ENCODE data around the gene NPTXR. TPM values are rescaled to one million over a fixed set of nuclear protein-coding genes. Genes with fewer than 3 reads are reported as not detected.

NPTXR gene
- total RNA-seq, 1 donor from 2014 or later: 0.62 TPM

- Mint-ChIP-seq H3K27ac (ENCODE audit: unreplicated experiment) (no peak overlapping the region), H3K4me1 (ENCODE audit: unreplicated experiment) (no peaks in the 10 kb centered on the region), H3K36me3 (ENCODE audit: low read depth, unreplicated experiment) (no peaks in the 10 kb centered on the region), H3K27me3 (ENCODE audit: unreplicated experiment) (peaks cover 7% of the 10 kb centered on the region), H3K9me3 (ENCODE audit: unreplicated experiment) (no peaks in the 10 kb centered on the region), H3K4me3 (ENCODE audit: unreplicated experiment) (no peak overlapping the region)
- TF ChIP-seq CTCF (IDR thresholded peaks at IDR 0.05; ENCODE audit: unreplicated experiment): no peak
- no peak for DNase-seq (ENCODE audit: low spot score)
Measured at GRCh38 chr22:38830026-38830844, 13.6 kb downstream of the NPTXR start.

GRCh38 chr22:38829485-38829884 is 14.3 kb downstream of the NPTXR start:
- Mint-ChIP-seq H3K27ac (ENCODE audit: unreplicated experiment) (no peak overlapping the region), H3K27me3 (ENCODE audit: unreplicated experiment) (peaks cover 8% of the 10 kb centered on the region), H3K4me1 (ENCODE audit: unreplicated experiment) (no peaks in the 10 kb centered on the region), H3K9me3 (ENCODE audit: unreplicated experiment) (no peaks in the 10 kb centered on the region), H3K36me3 (ENCODE audit: low read depth, unreplicated experiment) (no peaks in the 10 kb centered on the region), H3K4me3 (ENCODE audit: unreplicated experiment) (no peak overlapping the region)
- TF ChIP-seq CTCF (IDR thresholded peaks at IDR 0.05; ENCODE audit: unreplicated experiment): no peak
- no peak for DNase-seq (ENCODE audit: low spot score)

- no peak for TF ChIP-seq CTCF (IDR thresholded peaks at IDR 0.05; ENCODE audit: unreplicated experiment)
- no peak for DNase-seq (ENCODE audit: low spot score)
- Mint-ChIP-seq H3K36me3 (ENCODE audit: low read depth, unreplicated experiment) (no peaks in the 10 kb centered on the region), H3K27me3 (ENCODE audit: unreplicated experiment) (peaks cover 10% of the 10 kb centered on the region), H3K4me1 (ENCODE audit: unreplicated experiment) (no peaks in the 10 kb centered on the region), H3K9me3 (ENCODE audit: unreplicated experiment) (no peaks in the 10 kb centered on the region), H3K4me3 (ENCODE audit: unreplicated experiment) (no peak overlapping the region), H3K27ac (ENCODE audit: unreplicated experiment) (no peak overlapping the region)
Measured at GRCh38 chr22:38828616-38829205, 15.1 kb downstream of the NPTXR start.

GRCh38 chr22:38828191-38828590 is 15.6 kb downstream of the NPTXR start:
- Mint-ChIP-seq H3K4me1 (ENCODE audit: unreplicated experiment) (no peaks in the 10 kb centered on the region), H3K27ac (ENCODE audit: unreplicated experiment) (no peak overlapping the region), H3K4me3 (ENCODE audit: unreplicated experiment) (no peak overlapping the region), H3K9me3 (ENCODE audit: unreplicated experiment) (no peaks in the 10 kb centered on the region), H3K36me3 (ENCODE audit: low read depth, unreplicated experiment) (no peaks in the 10 kb centered on the region), H3K27me3 (ENCODE audit: unreplicated experiment) (peaks cover 10% of the 10 kb centered on the region)
- no peak for DNase-seq (ENCODE audit: low spot score)
- TF ChIP-seq CTCF (IDR thresholded peaks at IDR 0.05; ENCODE audit: unreplicated experiment): no peak

- Mint-ChIP-seq H3K4me3 (ENCODE audit: unreplicated experiment) (no peak overlapping the region), H3K27ac (ENCODE audit: unreplicated experiment) (no peak overlapping the region), H3K4me1 (ENCODE audit: unreplicated experiment) (no peaks in the 10 kb centered on the region), H3K27me3 (ENCODE audit: unreplicated experiment) (peaks cover 10% of the 10 kb centered on the region), H3K36me3 (ENCODE audit: low read depth, unreplicated experiment) (no peaks in the 10 kb centered on the region), H3K9me3 (ENCODE audit: unreplicated experiment) (no peaks in the 10 kb centered on the region)
- no peak for DNase-seq (ENCODE audit: low spot score)
- TF ChIP-seq CTCF (IDR thresholded peaks at IDR 0.05; ENCODE audit: unreplicated experiment): no peak
Measured at GRCh38 chr22:38827510-38827909, 16.3 kb downstream of the NPTXR start.

Data from endothelial cell (in vitro differentiated cells).